NCI-H1092 (cell line): Measurements from ENCODE around the gene CST9L.

Experiments used
- DNase-seq: peaks from one replicate; lab custom pipeline; 2025; lab: John Stamatoyannopoulos, UW

The CST9L gene

GRCh38 chr20:23546435-23547144, 21.7 kb downstream of the CST9L start:
- DNase-seq, result no peak

- no peak for DNase-seq
Measured at GRCh38 chr20:23544133-23544532, 24.2 kb downstream of the CST9L start.

- DNase-seq, result no peak
Measured at GRCh38 chr20:23542801-23543200, 25.5 kb downstream of the CST9L start.

- no peak for DNase-seq
Measured at GRCh38 chr20:23541776-23542175, 26.5 kb downstream of the CST9L start.

- no peak for DNase-seq
Measured at GRCh38 chr20:23541330-23541729, 27.0 kb downstream of the CST9L start.

- DNase-seq, result no peak
Measured at GRCh38 chr20:23540624-23541023, 27.7 kb downstream of the CST9L start.

GRCh38 chr20:23537030-23537429, 31.3 kb downstream of the CST9L start:
- DNase-seq, result no peak

- no peak for DNase-seq
Measured at GRCh38 chr20:23536328-23536974, 31.8 kb downstream of the CST9L start.

GRCh38 chr20:23534801-23535593, 33.3 kb downstream of the CST9L start:
- DNase-seq, result no peak

GRCh38 chr20:23533161-23533560, 35.1 kb downstream of the CST9L start:
- DNase-seq, result no peak

GRCh38 chr20:23532533-23532932, 35.8 kb downstream of the CST9L start:
- no peak for DNase-seq

- no peak for DNase-seq
Measured at GRCh38 chr20:23530937-23531567, 37.2 kb downstream of the CST9L start.

GRCh38 chr20:23528867-23529431, 39.3 kb downstream of the CST9L start:
- DNase-seq, result no peak

GRCh38 chr20:23526850-23527249, 41.4 kb downstream of the CST9L start:
- no peak for DNase-seq

GRCh38 chr20:23524146-23524545, 44.1 kb downstream of the CST9L start:
- DNase-seq, result no peak

GRCh38 chr20:23520185-23520584, 48.1 kb downstream of the CST9L start:
- DNase-seq, result no peak

GRCh38 chr20:23519556-23519955, 48.7 kb downstream of the CST9L start:
- no peak for DNase-seq

GRCh38 chr20:23517719-23518118, 50.6 kb downstream of the CST9L start:
- no peak for DNase-seq

GRCh38 chr20:23515250-23515939, 52.9 kb downstream of the CST9L start:
- no peak for DNase-seq

- DNase-seq, result no peak
Measured at GRCh38 chr20:23514848-23515247, 53.4 kb downstream of the CST9L start.
